ENCODE data around the gene ARHGEF10L. TPM values are rescaled to one million over a fixed set of nuclear protein-coding genes. Genes with fewer than 3 reads are reported as not detected.

ARHGEF10L gene
- polyA plus RNA-seq, 1 donor (not counting 4 experiments of a cell fraction or from before 2014, with no cell fraction given), result 2.4 TPM

DNA sequence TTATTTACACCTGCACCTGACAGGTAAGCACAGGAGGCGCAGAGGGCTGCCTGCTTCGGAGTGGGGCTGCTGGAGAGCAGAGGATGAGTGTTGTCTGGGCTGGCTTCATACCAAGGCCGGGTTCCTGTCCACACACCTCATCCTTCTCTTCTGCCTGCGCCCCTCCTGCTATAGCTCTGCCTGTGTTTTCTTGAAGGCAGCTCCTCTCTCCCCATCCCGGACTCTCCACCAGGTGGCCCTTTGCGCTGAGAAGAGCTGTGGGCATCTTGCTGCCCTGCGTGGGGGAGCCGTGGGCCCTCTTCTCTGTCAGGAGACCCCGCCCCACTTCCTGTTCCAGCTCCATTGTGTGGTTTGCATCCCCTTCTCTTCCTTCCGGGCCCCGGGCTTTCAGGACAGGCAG, 35.0 kb downstream of the ARHGEF10L start:
- H3K79me2 ChIP-seq (ENCODE audit: control insufficient read depth, insufficient read depth, low read length), result no peaks in the 10 kb centered on the region
- H3K36me3 ChIP-seq (ENCODE audit: control insufficient read depth in 2 of 2, extremely low read depth in 1 of 2, insufficient read depth in 2 of 2, low read length in 2 of 2), result no peaks in the 10 kb centered on the region
- no peak overlapping the region for H3K4me3 ChIP-seq (ENCODE audit: control insufficient read depth in 2 of 3, extremely low read depth in 1 of 3, insufficient read depth in 2 of 3, low read depth in 1 of 3, low read length in 3 of 3)
- peaks cover 6% of the 10 kb centered on the region for H3K4me1 ChIP-seq (ENCODE audit: control insufficient read depth, extremely low read depth, insufficient read depth, low read length)
- no peak overlapping the region for H3K27ac ChIP-seq (ENCODE audit: control insufficient read depth, insufficient read depth, low read length)
- H3K27me3 ChIP-seq (ENCODE audit: control insufficient read depth, extremely low read depth, insufficient read depth, low read length), result no peaks in the 10 kb centered on the region
- no peak overlapping the region for H3K9ac ChIP-seq (ENCODE audit: control insufficient read depth, extremely low read depth, insufficient read depth, low read length)
- FAIRE-seq (no peak), DNase-seq (ENCODE audit: low read depth, low spot score) (no peak)
- TF ChIP-seq EZH2 (IDR thresholded peaks at IDR 0.05; ENCODE audit: low read length), result no peak
- TF ChIP-seq, protein P1, sequence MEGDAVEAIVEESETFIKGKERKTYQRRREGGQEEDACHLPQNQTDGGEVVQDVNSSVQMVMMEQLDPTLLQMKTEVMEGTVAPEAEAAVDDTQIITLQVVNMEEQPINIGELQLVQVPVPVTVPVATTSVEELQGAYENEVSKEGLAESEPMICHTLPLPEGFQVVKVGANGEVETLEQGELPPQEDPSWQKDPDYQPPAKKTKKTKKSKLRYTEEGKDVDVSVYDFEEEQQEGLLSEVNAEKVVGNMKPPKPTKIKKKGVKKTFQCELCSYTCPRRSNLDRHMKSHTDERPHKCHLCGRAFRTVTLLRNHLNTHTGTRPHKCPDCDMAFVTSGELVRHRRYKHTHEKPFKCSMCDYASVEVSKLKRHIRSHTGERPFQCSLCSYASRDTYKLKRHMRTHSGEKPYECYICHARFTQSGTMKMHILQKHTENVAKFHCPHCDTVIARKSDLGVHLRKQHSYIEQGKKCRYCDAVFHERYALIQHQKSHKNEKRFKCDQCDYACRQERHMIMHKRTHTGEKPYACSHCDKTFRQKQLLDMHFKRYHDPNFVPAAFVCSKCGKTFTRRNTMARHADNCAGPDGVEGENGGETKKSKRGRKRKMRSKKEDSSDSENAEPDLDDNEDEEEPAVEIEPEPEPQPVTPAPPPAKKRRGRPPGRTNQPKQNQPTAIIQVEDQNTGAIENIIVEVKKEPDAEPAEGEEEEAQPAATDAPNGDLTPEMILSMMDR (optimal IDR thresholded peaks at IDR 0.05 in 1 of 3, IDR thresholded peaks at IDR 0.05 in 1 of 3, conservative IDR thresholded peaks at IDR 0.05 in 1 of 3; ENCODE audit: extremely low read depth in 1 of 3, insufficient read depth in 2 of 3, low read length in 3 of 3), result peak in 2 of 3 experiments; percentile 28 to 41
- H3K9me3 ChIP-seq (ENCODE audit: control insufficient read depth, low read depth, low read length), result no peaks in the 10 kb centered on the region
- dilution Hi-C loops (cut with MboI; ENCODE audit: extremely low pct_ligation_motif_present, low sequenced_read_pairs), result no loop called here
- no peaks in the 10 kb centered on the region for H3K9me1 ChIP-seq (ENCODE audit: control insufficient read depth, extremely low read depth, insufficient read depth, low read length)
- H2AFZ ChIP-seq (ENCODE audit: control insufficient read depth, low read length), result no peak overlapping the region
- H3K4me2 ChIP-seq (ENCODE audit: control insufficient read depth, extremely low read depth, insufficient read depth, low read depth, low read length), result no peak overlapping the region
- no peaks in the 10 kb centered on the region for H4K20me1 ChIP-seq (ENCODE audit: control insufficient read depth, extremely low read depth, insufficient read depth, low read length)

DNA sequence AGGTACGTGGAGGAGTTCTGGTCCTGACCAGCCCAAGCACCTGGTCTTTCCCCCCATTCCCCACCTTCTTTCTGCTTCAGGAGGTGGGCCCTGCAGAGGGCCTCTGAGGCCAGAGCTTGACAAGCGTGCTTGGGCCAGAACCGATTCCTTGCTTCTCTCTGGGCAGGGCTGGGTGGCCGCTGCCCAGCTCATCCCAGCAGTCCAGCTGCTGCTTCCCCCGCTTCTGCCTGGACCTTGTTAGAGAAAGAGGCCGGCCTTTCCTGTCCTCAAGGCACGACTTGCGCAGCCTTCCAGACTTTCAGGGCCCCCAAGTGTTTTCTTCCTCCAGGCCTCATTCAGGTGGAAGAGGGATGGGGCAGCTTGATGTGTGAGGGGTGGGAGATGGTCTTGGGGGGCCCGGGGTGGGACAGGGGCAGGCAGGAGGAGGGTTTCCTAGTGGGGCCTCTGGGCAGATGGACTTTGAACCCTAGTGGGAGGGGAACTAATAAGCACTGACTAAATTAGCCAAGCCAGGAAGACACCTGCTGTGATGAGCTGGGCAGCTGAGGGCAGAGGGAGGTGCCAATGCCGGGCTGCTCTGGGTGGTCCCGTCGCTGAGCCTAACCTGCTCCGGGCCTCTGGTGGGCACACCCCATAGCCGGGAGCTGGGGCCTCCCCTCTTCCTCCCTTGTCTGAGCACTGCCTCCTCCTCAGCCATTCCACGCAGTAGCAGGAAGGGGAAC, 36.5 kb downstream of the ARHGEF10L start:
- DNase-seq (ENCODE audit: low read depth, low spot score) (no peak), FAIRE-seq (no peak)
- no peak overlapping the region for H3K27ac ChIP-seq (ENCODE audit: control insufficient read depth, insufficient read depth, low read length)
- no peaks in the 10 kb centered on the region for H4K20me1 ChIP-seq (ENCODE audit: control insufficient read depth, extremely low read depth, insufficient read depth, low read length)
- no peaks in the 10 kb centered on the region for H3K9me1 ChIP-seq (ENCODE audit: control insufficient read depth, extremely low read depth, insufficient read depth, low read length)
- dilution Hi-C loops (cut with MboI; ENCODE audit: extremely low pct_ligation_motif_present, low sequenced_read_pairs), result no loop called here
- no peak overlapping the region for H3K4me3 ChIP-seq (ENCODE audit: control insufficient read depth in 2 of 3, extremely low read depth in 1 of 3, insufficient read depth in 2 of 3, low read depth in 1 of 3, low read length in 3 of 3)
- H3K79me2 ChIP-seq (ENCODE audit: control insufficient read depth, insufficient read depth, low read length), result no peaks in the 10 kb centered on the region
- no peaks in the 10 kb centered on the region for H3K27me3 ChIP-seq (ENCODE audit: control insufficient read depth, extremely low read depth, insufficient read depth, low read length)
- H2AFZ ChIP-seq (ENCODE audit: control insufficient read depth, low read length), result no peak overlapping the region
- no peaks in the 10 kb centered on the region for H3K9me3 ChIP-seq (ENCODE audit: control insufficient read depth, low read depth, low read length)
- no peaks in the 10 kb centered on the region for H3K4me1 ChIP-seq (ENCODE audit: control insufficient read depth, extremely low read depth, insufficient read depth, low read length)
- no peak overlapping the region for H3K9ac ChIP-seq (ENCODE audit: control insufficient read depth, extremely low read depth, insufficient read depth, low read length)
- TF ChIP-seq, protein P1 (optimal IDR thresholded peaks at IDR 0.05 in 1 of 3, IDR thresholded peaks at IDR 0.05 in 1 of 3, conservative IDR thresholded peaks at IDR 0.05 in 1 of 3; ENCODE audit: extremely low read depth in 1 of 3, insufficient read depth in 2 of 3, low read length in 3 of 3), result no peak
- TF ChIP-seq EZH2 (IDR thresholded peaks at IDR 0.05; ENCODE audit: low read length), result no peak
- H3K4me2 ChIP-seq (ENCODE audit: control insufficient read depth, extremely low read depth, insufficient read depth, low read depth, low read length), result no peak overlapping the region
- no peaks in the 10 kb centered on the region for H3K36me3 ChIP-seq (ENCODE audit: control insufficient read depth in 2 of 2, extremely low read depth in 1 of 2, insufficient read depth in 2 of 2, low read length in 2 of 2)

All from keratinocyte (primary cell).